Measurements from ENCODE around the gene PSD. TPM values are rescaled to one million over a fixed set of nuclear protein-coding genes. Genes with fewer than 3 reads are reported as not detected.

The PSD gene
- total RNA-seq, 4 donors from 2014 or later, result 0.22 to 3.4 (median 0.93) TPM

DNA sequence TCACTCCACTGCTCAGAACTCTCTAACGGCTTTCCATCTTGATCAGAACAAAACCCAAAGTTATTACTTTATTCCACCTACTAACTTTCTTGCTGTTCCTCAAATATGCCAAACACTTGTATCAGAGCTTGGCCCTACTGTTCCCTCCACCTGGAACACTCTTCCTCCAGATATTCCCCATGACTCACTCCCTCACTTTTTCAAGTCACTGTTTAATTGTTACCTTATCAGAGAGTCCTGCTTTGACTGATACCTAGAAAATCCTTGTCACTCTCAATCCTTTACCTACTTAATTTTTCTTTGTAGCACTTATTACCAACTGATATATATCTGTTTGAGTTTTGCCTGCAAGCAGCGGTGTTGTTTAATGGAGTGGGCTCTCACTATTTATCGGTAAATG lies 28.7 kb downstream of the PSD start:
- Histone ChIP-seq H3K27me3 (no peaks in the 10 kb centered on the region), H3K27ac (no peak overlapping the region), H3K4me3 (no peak overlapping the region), H3K36me3 (no peaks in the 10 kb centered on the region), H3K4me1 (peaks cover 10 to 27% (median 16%) of the 10 kb centered on the region in 3 donors), H3K9me3 (no peaks in the 10 kb centered on the region)
- TF ChIP-seq, protein P1, sequence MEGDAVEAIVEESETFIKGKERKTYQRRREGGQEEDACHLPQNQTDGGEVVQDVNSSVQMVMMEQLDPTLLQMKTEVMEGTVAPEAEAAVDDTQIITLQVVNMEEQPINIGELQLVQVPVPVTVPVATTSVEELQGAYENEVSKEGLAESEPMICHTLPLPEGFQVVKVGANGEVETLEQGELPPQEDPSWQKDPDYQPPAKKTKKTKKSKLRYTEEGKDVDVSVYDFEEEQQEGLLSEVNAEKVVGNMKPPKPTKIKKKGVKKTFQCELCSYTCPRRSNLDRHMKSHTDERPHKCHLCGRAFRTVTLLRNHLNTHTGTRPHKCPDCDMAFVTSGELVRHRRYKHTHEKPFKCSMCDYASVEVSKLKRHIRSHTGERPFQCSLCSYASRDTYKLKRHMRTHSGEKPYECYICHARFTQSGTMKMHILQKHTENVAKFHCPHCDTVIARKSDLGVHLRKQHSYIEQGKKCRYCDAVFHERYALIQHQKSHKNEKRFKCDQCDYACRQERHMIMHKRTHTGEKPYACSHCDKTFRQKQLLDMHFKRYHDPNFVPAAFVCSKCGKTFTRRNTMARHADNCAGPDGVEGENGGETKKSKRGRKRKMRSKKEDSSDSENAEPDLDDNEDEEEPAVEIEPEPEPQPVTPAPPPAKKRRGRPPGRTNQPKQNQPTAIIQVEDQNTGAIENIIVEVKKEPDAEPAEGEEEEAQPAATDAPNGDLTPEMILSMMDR (IDR thresholded peaks at IDR 0.05), result no peak
- no peak for TF ChIP-seq POLR2A (IDR thresholded peaks at IDR 0.05)
- 84 to 88% methylated on average over 3 of the region's 3 CpGs for WGBS, 2 donors
- intact Hi-C loops (cut with DNase I), result no loop called here
- no peak for DNase-seq

DNA sequence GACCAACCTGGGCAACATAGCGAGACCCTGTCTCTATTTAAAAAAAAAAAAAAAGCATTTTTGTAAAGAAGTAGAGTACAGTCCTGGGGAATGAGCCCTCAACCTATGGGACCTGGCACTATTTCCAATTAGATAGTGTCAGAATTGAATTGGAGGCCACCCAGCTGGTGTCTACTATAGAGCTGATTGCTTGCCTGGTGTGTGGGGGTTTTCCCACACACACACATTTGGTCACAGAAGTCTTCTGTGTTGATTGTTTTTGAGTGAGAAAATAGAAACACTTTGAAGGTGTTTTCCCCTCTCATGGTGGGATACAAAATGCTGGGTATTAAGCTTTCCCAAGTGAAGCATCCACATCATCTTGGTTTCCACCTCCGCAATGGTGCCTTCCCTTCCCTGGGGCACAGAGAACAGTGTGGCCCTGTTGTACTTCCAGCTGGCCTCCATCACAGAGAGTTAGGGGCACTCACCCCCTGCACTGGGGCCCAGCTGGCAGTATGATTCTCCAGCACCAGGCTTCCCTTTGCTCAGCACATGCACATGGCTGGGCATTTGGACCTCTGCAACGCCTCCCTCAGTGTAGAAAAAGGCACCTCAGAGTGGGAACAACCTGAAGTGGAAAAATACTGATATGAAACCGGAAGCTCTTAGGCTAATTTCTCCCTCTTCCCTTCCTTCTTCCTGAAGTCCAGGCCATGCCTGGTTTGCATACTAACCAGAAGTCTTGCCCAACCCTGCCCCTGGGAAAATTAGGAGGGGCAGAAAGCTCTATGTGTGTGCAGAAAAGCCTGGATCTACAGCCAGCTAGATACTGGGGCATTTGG lies 33.8 kb downstream of the PSD start:
- peaks cover 6 to 14% (median 11%) of the 10 kb centered on the region in 3 donors for H3K4me1 ChIP-seq
- peak overlapping the region in 1 of 4 donors; percentile 49 for H3K27ac ChIP-seq

DNA sequence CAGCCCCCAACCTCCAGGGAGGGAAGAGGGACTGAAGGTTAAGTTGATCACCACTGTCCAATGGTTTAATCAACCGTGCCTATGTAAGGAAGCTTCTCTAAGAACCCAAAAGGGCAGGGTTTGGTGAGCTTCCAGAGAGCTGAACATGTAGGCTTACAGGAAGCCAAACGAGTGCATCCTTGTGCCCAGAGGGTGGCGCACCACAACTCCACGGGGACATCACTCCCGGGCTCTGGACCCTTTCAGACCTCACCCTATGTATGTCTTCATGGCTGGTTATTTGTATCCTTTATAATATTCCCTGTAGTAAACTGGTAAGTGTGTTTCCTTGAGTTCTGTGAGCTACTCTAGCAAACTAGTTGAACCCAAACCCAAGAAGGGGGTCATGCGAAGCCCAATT lies 34.5 kb downstream of the PSD start:
- no peak for DNase-seq

More for the DNA sequence above, 33.8 kb downstream of the PSD start:
- no peak for DNase-seq
- Histone ChIP-seq H3K36me3 (peaks cover 18 to 34% (median 19%) of the 10 kb centered on the region in 3 donors), H3K27me3 (no peaks in the 10 kb centered on the region), H3K9me3 (no peaks in the 10 kb centered on the region), H3K4me3 (no peak overlapping the region)
- intact Hi-C loops (cut with DNase I), result no loop called here
- TF ChIP-seq, protein P1 (IDR thresholded peaks at IDR 0.05), result no peak
- no peak for TF ChIP-seq POLR2A (IDR thresholded peaks at IDR 0.05)
- WGBS, 2 donors, result 50 to 76% methylated on average over 2 to 3 of the region's 4 CpGs

DNA sequence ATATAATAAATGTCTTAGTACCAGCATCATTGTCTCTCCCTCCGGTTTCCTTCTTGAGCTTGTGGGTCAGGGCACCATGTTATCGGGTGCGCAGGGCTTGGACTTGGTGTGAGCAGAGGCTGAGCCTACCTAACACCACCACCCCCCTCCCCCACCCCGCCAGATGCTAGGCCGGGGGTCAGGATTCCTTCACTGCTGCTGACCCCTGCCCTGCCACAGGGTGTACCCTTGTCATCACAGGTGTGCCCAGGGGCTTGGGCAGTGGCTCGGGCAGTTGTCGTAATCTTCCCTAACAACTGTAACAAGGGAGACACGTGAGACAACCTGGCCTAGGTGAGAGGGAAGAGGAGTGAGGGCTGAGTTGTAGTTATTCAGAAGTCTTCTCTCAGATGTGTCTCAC lies 35.7 kb downstream of the PSD start:
- Histone ChIP-seq H3K4me3 (no peak overlapping the region), H3K36me3 (peaks cover 19 to 54% (median 27%) of the 10 kb centered on the region in 3 donors), H3K9me3 (no peaks in the 10 kb centered on the region), H3K27me3 (no peaks in the 10 kb centered on the region), H3K4me1 (peaks cover 6 to 18% (median 11%) of the 10 kb centered on the region in 3 donors), H3K27ac (no peak overlapping the region)
- TF ChIP-seq, protein P1 (IDR thresholded peaks at IDR 0.05), result no peak
- no peak for TF ChIP-seq POLR2A (IDR thresholded peaks at IDR 0.05)
- DNase-seq, result no peak
- intact Hi-C loops (cut with DNase I), result no loop called here
- WGBS, 2 donors, result 80 to 84% methylated on average over 2 to 5 of the region's 8 CpGs

More for the DNA sequence above, 34.5 kb downstream of the PSD start:
- Histone ChIP-seq H3K36me3 (peaks cover 19 to 42% (median 25%) of the 10 kb centered on the region in 3 donors), H3K27me3 (no peaks in the 10 kb centered on the region), H3K9me3 (no peaks in the 10 kb centered on the region), H3K4me1 (peaks cover 6 to 14% (median 11%) of the 10 kb centered on the region in 3 donors), H3K4me3 (no peak overlapping the region), H3K27ac (no peak overlapping the region)
- intact Hi-C loops (cut with DNase I), result no loop called here
- WGBS, 2 donors, result 30 to 45% methylated on average over 4 to 5 of the region's 6 CpGs
- TF ChIP-seq POLR2A (IDR thresholded peaks at IDR 0.05), result no peak
- TF ChIP-seq, protein P1 (IDR thresholded peaks at IDR 0.05), result peak in 1 of 6 experiments; percentile 20

DNA sequence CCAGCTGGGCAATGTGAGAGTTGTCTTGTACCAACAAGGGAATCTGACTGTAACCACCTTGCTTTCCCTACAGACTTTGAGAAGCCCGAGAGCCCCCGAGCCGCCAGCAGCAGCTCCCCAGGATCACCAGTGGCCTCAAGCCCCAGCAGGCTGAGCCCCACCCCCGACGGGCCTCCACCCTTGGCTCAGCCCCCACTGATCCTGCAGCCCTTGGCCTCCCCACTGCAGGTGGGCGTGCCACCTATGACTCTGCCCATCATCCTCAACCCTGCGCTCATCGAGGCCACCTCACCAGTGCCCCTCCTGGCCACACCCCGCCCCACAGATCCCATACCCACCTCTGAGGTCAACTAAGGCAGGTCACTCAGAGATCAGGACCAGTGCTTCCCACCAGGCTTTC lies 36.6 kb downstream of the PSD start:
- no peak overlapping the region for H3K4me3 ChIP-seq
- H3K27me3 ChIP-seq, result no peaks in the 10 kb centered on the region
- intact Hi-C loops (cut with DNase I), result no loop called here
- no peak for DNase-seq
- peaks cover 6 to 18% (median 11%) of the 10 kb centered on the region in 3 donors for H3K4me1 ChIP-seq
- H3K36me3 ChIP-seq, result peaks cover 19 to 63% (median 29%) of the 10 kb centered on the region in 3 donors
- no peaks in the 10 kb centered on the region for H3K9me3 ChIP-seq
- no peak overlapping the region for H3K27ac ChIP-seq
- WGBS, 2 donors, result 83 to 89% methylated on average over 3 to 4 of the region's 9 CpGs
- TF ChIP-seq POLR2A (IDR thresholded peaks at IDR 0.05), result no peak
- TF ChIP-seq, protein P1 (IDR thresholded peaks at IDR 0.05), result no peak

Measured in esophagus squamous epithelium (tissue), 5 donors.